ENCODE measurements around the gene RGS6.

Gene RGS6

DNA sequence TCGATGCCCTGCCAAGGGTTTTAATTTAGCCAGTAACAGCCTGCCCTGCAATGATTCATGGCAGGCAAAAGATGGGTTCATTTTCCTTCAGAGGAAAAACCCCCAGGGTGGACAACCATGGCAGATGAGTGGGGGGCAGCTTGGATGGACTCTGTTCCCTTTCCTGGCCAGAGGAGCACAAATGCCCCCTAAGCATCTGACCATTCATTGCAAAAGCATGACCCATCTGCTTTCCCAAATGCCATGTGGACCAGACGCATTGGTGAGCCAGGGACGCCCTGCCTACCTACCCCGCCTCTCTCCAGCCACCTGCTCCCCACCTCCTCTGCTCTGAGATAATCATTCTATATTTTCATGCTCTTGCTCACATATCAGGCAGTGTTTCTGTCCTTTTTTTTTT lies 679.8 kb downstream of the RGS6 start:
- H3K4me3 ChIP-seq (ENCODE audit: low read depth in 1 of 5, low read length in 5 of 5) = no peak overlapping the region
- no peak overlapping the region for H3K9ac ChIP-seq (ENCODE audit: low read length in 5 of 5)
- peaks cover 0 to 2% (median 0%) of the 10 kb centered on the region in 5 donors for H3K27me3 ChIP-seq (ENCODE audit: control insufficient read depth in 5 of 5, insufficient read depth in 4 of 5, low read length in 5 of 5)
- H3K9me3 ChIP-seq (ENCODE audit: control insufficient read depth in 5 of 5, low read length in 5 of 5) = no peaks in the 10 kb centered on the region
- no peak overlapping the region for H3K27ac ChIP-seq (ENCODE audit: low read depth, low read length)
- H3K36me3 ChIP-seq (ENCODE audit: control insufficient read depth in 5 of 5, insufficient read depth in 5 of 5, low read length in 5 of 5) = no peaks in the 10 kb centered on the region
- H3K4me1 ChIP-seq (ENCODE audit: control insufficient read depth in 5 of 5, insufficient read depth in 5 of 5, low read length in 5 of 5) = peaks cover 6 to 45% (median 39%) of the 10 kb centered on the region in 5 donors

DNA sequence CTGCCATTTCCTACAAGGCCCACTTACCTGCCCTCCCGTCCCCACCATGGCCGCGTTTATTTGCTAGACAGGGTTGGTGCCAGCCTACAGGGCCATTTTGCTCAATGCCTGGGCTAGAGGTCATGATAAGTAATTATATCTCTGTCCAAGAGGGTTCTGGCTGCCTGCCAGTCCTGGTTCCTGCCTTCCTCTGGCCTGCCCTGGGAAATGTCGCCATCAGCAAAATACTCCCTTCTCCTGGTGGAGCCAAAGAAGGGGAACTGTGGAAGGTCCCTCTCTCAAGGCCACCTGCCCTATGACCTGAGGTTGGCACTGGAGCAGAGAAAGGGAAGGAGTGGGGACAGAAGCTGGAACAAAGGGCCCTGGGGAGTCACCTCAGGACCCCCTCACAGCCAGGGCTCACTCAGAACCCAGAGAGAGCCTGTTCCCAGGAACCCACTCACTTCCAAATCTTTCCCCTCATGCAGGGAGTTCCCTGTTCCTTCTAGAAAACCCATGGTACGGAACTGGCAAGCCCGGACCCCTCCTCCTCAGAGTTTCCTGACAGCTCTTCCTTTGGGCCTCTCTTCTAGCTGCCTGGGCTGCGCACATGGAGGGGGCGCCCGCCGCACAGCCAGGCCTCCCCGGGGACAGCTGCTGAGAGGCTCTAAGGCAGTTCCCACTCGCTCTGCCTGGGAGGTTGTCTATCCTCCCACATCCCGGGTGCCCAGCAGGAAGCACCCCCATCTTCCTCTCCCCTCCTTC lies 681.2 kb downstream of the RGS6 start:
- H3K27me3 ChIP-seq (ENCODE audit: control insufficient read depth in 5 of 5, insufficient read depth in 4 of 5, low read length in 5 of 5) = peaks cover 0 to 2% (median 0%) of the 10 kb centered on the region in 5 donors
- peak overlapping the region in 1 of 5 donors; percentile 39 for H3K4me3 ChIP-seq (ENCODE audit: low read depth in 1 of 5, low read length in 5 of 5)
- no peaks in the 10 kb centered on the region for H3K9me3 ChIP-seq (ENCODE audit: control insufficient read depth in 5 of 5, low read length in 5 of 5)
- no peak overlapping the region for H3K9ac ChIP-seq (ENCODE audit: low read length in 5 of 5)
- H3K27ac ChIP-seq (ENCODE audit: low read depth, low read length) = no peak overlapping the region
- H3K36me3 ChIP-seq (ENCODE audit: control insufficient read depth in 5 of 5, insufficient read depth in 5 of 5, low read length in 5 of 5) = no peaks in the 10 kb centered on the region
- H3K4me1 ChIP-seq (ENCODE audit: control insufficient read depth in 5 of 5, insufficient read depth in 5 of 5, low read length in 5 of 5) = peaks cover 6 to 58% (median 49%) of the 10 kb centered on the region in 5 donors

DNA sequence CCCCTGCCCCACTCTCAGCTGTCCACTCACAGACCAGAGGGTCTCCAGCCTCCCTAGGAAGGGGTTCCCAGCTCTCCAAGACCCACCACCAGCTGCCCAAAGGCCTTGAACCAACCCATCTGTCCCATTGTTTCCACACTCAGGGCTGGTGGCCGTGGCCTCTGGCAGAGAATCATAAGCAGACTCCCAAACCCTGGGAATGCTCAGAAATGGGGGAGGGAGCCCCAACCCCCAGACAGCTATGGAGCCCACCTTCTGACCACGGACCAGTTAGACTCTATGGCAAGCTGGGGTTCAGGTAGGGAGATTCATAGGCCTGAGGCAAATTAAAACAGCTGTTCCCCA lies 681.7 kb downstream of the RGS6 start:
- H3K9ac ChIP-seq (ENCODE audit: low read length in 5 of 5) = no peak overlapping the region
- H3K27ac ChIP-seq (ENCODE audit: low read depth, low read length) = no peak overlapping the region
- H3K9me3 ChIP-seq (ENCODE audit: control insufficient read depth in 5 of 5, low read length in 5 of 5) = no peaks in the 10 kb centered on the region
- H3K36me3 ChIP-seq (ENCODE audit: control insufficient read depth in 5 of 5, insufficient read depth in 5 of 5, low read length in 5 of 5) = no peaks in the 10 kb centered on the region
- peaks cover 6 to 64% (median 53%) of the 10 kb centered on the region in 5 donors for H3K4me1 ChIP-seq (ENCODE audit: control insufficient read depth in 5 of 5, insufficient read depth in 5 of 5, low read length in 5 of 5)
- H3K4me3 ChIP-seq (ENCODE audit: low read depth in 1 of 5, low read length in 5 of 5) = no peak overlapping the region
- peaks cover 0 to 2% (median 0%) of the 10 kb centered on the region in 5 donors for H3K27me3 ChIP-seq (ENCODE audit: control insufficient read depth in 5 of 5, insufficient read depth in 4 of 5, low read length in 5 of 5)

DNA sequence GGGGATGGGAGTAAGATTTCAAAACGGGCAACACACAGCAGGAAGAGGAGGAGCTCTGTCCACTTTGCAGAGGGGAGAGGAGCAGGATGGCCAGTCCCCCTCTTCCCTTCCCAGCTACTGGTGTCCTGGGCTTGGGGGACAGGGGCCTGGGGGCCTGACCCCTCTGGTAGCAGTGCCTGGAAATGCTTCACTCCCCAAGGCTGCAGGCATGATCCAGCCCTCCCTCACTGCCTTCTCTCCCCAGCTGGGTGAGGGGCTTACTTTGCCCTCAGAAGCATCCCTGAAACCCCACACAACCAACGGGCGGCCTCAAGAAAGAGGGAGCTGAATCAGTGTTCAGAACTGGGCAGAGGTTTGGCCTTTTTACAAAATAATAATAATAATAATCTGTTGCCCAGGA lies 682.1 kb downstream of the RGS6 start:
- Histone ChIP-seq H3K9ac (ENCODE audit: low read length in 5 of 5) (no peak overlapping the region), H3K27ac (ENCODE audit: low read depth, low read length) (no peak overlapping the region), H3K36me3 (ENCODE audit: control insufficient read depth in 5 of 5, insufficient read depth in 5 of 5, low read length in 5 of 5) (no peaks in the 10 kb centered on the region), H3K4me1 (ENCODE audit: control insufficient read depth in 5 of 5, insufficient read depth in 5 of 5, low read length in 5 of 5) (peaks cover 6 to 68% (median 53%) of the 10 kb centered on the region in 5 donors), H3K27me3 (ENCODE audit: control insufficient read depth in 5 of 5, insufficient read depth in 4 of 5, low read length in 5 of 5) (peaks cover 0 to 1% (median 0%) of the 10 kb centered on the region in 5 donors), H3K4me3 (ENCODE audit: low read depth in 1 of 5, low read length in 5 of 5) (no peak overlapping the region), H3K9me3 (ENCODE audit: control insufficient read depth in 5 of 5, low read length in 5 of 5) (no peaks in the 10 kb centered on the region)

DNA sequence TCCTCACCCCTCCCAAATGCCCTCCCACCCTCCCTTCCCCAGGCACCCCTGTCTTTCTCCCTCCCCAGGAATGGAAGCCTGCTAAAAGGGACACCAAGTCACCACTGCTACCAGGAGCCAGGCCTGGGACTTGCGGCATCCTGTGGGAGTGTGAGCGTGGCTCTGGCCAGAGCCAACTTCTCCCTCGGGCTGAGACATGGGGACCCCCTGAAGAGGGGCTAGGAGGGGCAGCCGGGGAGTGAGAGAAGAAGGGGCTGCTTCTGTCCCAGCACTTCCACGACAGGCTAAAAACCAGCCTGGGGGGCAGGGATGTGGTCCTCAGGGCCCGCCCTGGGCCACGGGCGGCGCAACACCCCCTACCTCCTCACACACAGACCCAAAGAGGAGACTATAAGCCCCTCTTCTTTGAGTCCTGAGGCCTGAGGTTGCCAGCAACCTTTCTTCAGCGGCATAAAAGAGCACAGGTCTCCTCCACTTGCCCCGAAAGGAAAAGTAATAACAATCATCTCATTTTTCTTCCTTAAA lies 682.7 kb downstream of the RGS6 start:
- Histone ChIP-seq H3K27ac (ENCODE audit: low read depth, low read length) (peak overlapping the region; percentile 62), H3K36me3 (ENCODE audit: control insufficient read depth in 5 of 5, insufficient read depth in 5 of 5, low read length in 5 of 5) (no peaks in the 10 kb centered on the region), H3K9ac (ENCODE audit: low read length in 5 of 5) (peak overlapping the region in 1 of 5 donors; percentile 1), H3K4me3 (ENCODE audit: low read depth in 1 of 5, low read length in 5 of 5) (no peak overlapping the region), H3K27me3 (ENCODE audit: control insufficient read depth in 5 of 5, insufficient read depth in 4 of 5, low read length in 5 of 5) (peaks cover 0 to 3% (median 0%) of the 10 kb centered on the region in 5 donors), H3K4me1 (ENCODE audit: control insufficient read depth in 5 of 5, insufficient read depth in 5 of 5, low read length in 5 of 5) (peaks cover 6 to 72% (median 53%) of the 10 kb centered on the region in 5 donors), H3K9me3 (ENCODE audit: control insufficient read depth in 5 of 5, low read length in 5 of 5) (no peaks in the 10 kb centered on the region)

DNA sequence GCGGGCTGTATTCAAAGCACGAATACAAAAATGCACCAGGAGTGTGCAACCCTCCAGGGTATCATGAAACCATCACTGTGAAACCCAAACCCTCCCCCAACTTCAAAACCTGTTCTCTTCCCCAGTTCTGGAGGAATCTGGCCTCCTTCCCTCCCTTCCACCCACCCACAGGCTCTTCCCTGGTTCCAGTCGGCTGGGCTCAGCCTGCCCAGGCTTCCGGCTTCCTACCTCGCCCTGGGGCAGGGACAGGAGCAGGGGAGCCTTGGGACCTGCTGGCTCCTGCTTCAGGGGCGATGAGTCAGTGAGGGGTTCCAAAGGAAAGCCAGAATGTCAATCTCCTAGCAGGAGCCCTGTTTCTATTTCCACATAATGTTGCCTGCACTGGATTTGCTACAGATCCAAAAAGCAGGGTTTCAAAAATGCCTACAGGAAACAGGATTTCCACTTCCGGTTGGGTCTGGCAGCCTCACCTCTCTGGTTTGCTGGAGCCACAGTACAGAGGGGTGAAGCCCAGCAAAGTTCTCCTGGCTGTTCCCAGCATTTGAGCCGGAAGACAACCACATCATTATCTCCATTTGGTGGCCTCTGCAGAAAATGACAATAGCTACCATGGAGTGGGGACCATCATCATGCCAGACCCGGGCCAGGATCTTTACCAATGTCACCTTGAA lies 683.4 kb downstream of the RGS6 start:
- no peak overlapping the region for H3K9ac ChIP-seq (ENCODE audit: low read length in 5 of 5)
- peaks cover 0 to 3% (median 0%) of the 10 kb centered on the region in 5 donors for H3K27me3 ChIP-seq (ENCODE audit: control insufficient read depth in 5 of 5, insufficient read depth in 4 of 5, low read length in 5 of 5)
- H3K27ac ChIP-seq (ENCODE audit: low read depth, low read length) = peak overlapping the region; percentile 62
- H3K4me1 ChIP-seq (ENCODE audit: control insufficient read depth in 5 of 5, insufficient read depth in 5 of 5, low read length in 5 of 5) = peaks cover 6 to 72% (median 53%) of the 10 kb centered on the region in 5 donors
- H3K9me3 ChIP-seq (ENCODE audit: control insufficient read depth in 5 of 5, low read length in 5 of 5) = no peaks in the 10 kb centered on the region
- H3K36me3 ChIP-seq (ENCODE audit: control insufficient read depth in 5 of 5, insufficient read depth in 5 of 5, low read length in 5 of 5) = no peaks in the 10 kb centered on the region
- H3K4me3 ChIP-seq (ENCODE audit: low read depth in 1 of 5, low read length in 5 of 5) = peak overlapping the region in 2 of 5 donors; percentile 4 to 19

All from subcutaneous abdominal adipose tissue (tissue), 5 donors.